Renal pelvis (tissue), 12 donors: ENCODE results near the gene HEPACAM. TPM values are rescaled to one million over a fixed set of nuclear protein-coding genes. Genes with fewer than 3 reads are reported as not detected.
"Not testable (repeated sequence)": the region's sequence is repeated elsewhere in the genome, so short reads cannot be mapped to it uniquely, and the experiment has no call there.

Experiments used
- DNase-seq: peaks from one replicate; pipeline ENCODE4 v3.0.0-alpha.2; 2013
- long read RNA-seq, 16 experiments: transcript quantifications; one replicate each; lab custom pipeline, GENCODE V29; 2026
- polyA plus RNA-seq, 3 donors: library from polyadenylated mRNA; unstranded; fragments of 120-200 nt; gene quantifications; one replicate each; pipeline ENCODE4 v1.2.1, GENCODE V29; 2013; ENCODE audit not compliant: insufficient read length in 3 of 3

Gene HEPACAM, protein sequence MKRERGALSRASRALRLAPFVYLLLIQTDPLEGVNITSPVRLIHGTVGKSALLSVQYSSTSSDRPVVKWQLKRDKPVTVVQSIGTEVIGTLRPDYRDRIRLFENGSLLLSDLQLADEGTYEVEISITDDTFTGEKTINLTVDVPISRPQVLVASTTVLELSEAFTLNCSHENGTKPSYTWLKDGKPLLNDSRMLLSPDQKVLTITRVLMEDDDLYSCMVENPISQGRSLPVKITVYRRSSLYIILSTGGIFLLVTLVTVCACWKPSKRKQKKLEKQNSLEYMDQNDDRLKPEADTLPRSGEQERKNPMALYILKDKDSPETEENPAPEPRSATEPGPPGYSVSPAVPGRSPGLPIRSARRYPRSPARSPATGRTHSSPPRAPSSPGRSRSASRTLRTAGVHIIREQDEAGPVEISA
- 1 to 10 TPM; 2.3 to 3.8 (median 3.4) TPM for polyA plus RNA-seq
- long read RNA-seq, donor 1: 0 reads
- long read RNA-seq, donor 2: 0 reads
- long read RNA-seq, donor 3: 0 reads
- long read RNA-seq, donor 4, partial matches to known transcripts: 0 of 1 reads
- long read RNA-seq, donor 4, other reads (novel, unspliced or antisense): 0 of 1 reads
- long read RNA-seq, donor 5: 0 reads
- long read RNA-seq, donor 6: 0 reads
- long read RNA-seq, donor 7: 0 reads
- long read RNA-seq, donor 8: 0 reads
- long read RNA-seq, donor 9, partial matches to known transcripts: 0 of 1 reads
- long read RNA-seq, donor 9, other reads (novel, unspliced or antisense): 0 of 1 reads
- long read RNA-seq, donor 10, partial matches to known transcripts: 0 of 1 reads
- long read RNA-seq, donor 10, other reads (novel, unspliced or antisense): 0 of 1 reads
- long read RNA-seq, donor 11: 0 reads
- long read RNA-seq, donor 12: 0 reads
- long read RNA-seq, donor 13: 0 reads
- long read RNA-seq, donor 14: 0 reads
- long read RNA-seq, donor 15: 0 reads
- long read RNA-seq, donor 16: 0 reads

GRCh38 chr11:124935548-124936514 is at the start of gene HEPACAM:
Gene HEPACAM (minus strand): TSS chr11:124936047. CDS start chr11:124936006, 41 bp downstream.
- no peak for DNase-seq

DNA sequence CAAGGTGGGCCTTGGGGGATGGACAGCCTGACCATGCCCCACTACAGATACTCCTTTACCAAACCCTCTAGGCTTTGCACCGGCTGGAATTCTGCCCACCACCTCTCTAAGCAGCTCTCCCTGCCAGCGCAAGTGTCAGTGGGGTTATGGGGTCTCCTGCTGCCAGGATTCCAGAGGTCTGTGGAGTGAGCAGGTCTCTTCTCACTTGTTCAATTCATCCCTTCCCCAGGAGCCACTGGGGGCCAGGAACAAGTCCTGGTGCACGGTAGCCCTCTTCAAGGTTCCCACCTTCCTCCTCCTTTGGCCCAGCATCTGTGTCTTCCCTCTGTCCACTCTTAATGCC is 48.6 kb upstream of the HEPACAM start:
- DNase-seq: no peak

DNA sequence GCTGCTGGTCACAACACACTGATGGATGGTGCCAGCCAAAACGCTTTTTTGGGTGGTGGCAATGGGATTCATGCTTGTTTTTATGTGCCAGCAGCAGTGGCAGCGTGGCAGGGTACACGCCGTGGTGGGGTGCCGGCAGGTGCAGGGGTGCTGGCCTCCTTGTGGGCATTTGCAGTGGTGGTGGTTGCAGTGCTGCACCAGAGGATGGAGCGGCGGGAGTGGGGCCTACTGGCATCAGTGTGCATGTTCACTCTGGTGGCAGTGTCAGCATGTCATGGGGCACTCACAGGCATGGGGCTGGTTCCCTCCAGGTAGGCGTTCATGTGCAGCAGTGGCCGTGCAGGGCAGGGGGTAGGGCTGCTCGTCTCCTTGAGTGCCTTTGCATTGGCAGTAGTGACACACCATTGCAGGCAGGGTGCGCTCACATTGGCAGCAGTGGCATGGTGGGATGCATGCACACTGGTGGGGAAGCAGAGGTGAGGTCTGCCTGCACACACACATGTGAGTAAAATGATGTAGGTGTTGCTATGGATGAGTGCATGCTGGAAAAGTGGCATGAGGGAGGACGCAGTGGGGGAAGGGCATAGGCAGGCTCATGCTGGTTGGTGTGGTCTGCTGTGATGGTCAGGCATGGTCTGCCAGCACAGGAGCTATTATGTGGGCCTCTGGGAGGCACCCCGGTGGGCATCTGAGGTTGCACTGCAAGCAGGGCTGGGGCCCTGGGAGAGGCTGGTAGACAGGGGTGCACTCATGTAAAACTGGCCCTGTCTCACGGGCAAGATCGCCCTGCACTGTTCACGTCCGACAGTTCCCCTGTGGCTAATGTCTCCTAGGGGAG is 48.0 kb upstream of the HEPACAM start:
- no peak for DNase-seq

- DNase-seq: no peak
Measured at GRCh38 chr11:124982043-124982442, 46.2 kb upstream of the HEPACAM start.

- DNase-seq: no peak
Measured at GRCh38 chr11:124978316-124978715, 42.5 kb upstream of the HEPACAM start.

GRCh38 chr11:124977006-124977405 is 41.2 kb upstream of the HEPACAM start:
- DNase-seq: no peak

GRCh38 chr11:124976531-124976930 is 40.7 kb upstream of the HEPACAM start:
- DNase-seq: no peak

GRCh38 chr11:124971810-124972209 is 36.0 kb upstream of the HEPACAM start:
- no peak for DNase-seq

GRCh38 chr11:124970925-124971324 is 35.1 kb upstream of the HEPACAM start:
- DNase-seq: no peak

- not testable (repeated sequence) for DNase-seq
Measured at GRCh38 chr11:124968197-124968596, 32.4 kb upstream of the HEPACAM start.

DNA sequence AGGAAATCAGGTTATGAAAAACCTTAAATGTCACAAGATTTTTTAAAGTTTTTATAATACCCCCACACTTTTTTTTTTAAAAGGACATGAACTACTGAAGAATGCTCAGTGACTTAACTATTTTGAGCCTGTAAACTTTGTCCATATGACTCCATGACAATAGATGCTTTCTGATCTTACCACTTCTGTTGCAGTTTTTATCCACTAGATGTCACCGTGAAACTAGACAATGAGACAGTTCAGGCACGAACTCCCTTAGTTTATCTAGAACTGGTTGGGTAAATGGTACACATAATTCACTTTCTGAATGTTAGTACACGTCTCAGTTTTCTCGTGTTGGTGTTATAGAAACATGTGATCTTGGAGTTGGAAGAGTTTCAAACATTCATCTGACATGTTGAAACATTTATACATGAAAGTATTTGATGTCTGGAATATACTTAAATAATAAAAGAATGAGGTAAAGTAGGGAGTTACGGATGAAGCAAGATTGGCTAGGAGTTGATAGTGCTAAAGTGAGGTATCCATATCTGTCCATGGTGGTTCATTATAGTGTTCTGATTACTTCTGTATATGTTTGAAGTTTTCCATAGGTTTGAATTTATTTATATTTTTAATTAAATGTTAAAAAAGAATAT is 26.2 kb upstream of the HEPACAM start:
- peak; percentile 74 for DNase-seq

GRCh38 chr11:124955035-124955434 is 19.2 kb upstream of the HEPACAM start:
- DNase-seq: no peak

DNA sequence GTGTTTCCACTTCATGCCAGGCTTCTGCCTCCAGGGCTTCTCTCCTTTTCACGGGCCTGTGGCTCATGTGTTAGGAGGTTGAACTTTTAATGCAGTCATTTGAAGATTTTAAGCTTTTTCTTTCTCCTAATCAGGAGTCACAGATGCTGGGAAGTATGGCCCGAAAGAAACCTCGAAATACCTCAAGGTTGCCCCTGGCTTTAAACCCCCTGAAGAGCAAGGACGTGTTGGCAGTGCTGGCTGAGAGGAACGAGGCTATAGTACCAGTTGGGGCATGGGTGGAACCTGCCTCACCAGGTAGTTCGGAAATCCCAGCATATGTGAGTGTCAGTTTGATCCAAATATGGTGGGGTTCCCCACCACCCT is 18.7 kb upstream of the HEPACAM start:
- no peak for DNase-seq

DNA sequence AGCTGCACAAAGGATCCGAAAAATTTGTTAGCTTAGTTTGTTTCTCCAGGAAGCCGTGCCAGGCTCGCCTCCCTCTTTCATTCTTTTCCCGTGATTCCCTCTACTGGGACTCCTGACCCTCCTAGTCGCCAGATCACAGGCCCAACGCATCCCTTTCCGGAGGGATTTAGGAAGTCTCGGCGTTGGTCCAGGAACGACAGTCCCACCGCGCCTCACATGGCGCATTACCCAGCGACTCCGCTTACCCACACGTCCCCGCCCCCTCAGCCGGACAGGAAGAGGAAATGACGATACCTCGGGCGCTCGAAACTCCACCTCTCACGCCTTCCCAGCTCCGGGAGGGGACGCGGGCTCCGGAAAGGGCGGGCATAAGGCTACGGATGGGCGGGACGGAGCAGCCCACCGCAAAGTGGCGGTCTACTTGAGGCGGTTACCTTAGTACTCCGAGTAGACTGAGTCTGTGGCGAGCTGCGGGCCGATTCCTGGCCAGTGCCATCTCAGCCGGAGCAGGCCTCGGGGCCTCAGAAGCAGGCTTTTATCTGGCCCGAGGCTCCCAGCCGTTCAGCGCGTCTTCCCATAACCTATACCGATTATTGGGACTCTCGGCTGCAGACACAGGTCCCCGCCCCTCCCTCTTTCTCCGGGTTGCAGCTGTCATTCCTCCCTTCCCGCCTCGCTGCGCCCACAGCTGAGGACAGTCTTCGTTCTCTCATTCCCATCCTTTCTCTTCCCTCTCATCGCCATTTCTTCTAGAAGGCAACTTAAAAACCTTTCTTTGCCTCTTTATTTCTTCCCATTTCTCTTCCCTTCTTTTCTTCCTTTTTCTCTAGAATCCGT is 18.1 kb upstream of the HEPACAM start, which contains the start of gene CCDC15:
TSS of gene CCDC15 (plus strand) at position 450 of the 837 bp plus-strand sequence. CDS start 531 bp downstream, outside the sequence.
- peak; percentile 98 for DNase-seq

- no peak for DNase-seq
Measured at GRCh38 chr11:124951341-124951740, 15.5 kb upstream of the HEPACAM start.

DNA sequence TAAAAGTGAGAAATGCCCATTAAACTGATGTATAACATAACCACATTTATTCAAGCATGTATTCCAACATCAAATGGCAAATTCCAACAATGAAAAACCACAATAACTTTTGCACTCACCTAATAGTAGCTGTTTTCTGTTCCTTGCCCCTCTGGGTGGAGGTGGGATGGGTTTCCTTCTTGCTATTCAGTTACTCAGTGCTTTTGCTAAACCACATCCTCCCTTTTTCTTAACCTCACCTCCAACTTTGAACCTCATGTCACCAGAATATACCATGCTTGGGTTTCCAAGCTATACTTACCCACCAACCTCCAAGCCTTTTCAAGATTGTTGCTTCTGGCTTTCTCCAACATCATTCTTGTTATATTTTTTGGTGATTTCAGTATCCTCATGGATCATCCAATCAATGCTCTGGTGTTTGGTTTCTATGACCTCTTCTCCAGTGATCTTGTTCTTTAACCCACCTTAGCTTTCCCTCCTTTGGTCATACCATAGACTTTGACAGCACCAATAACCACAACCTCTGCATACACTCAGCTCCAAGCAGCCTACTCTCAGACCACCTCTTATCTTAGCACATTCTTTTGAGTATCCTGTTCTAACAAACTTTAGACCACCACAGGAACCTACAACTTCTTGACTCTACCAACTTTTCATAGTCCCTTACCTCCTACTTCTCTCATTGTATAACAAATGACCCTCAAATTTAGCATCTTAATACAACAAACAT is 14.9 kb upstream of the HEPACAM start:
- DNase-seq: no peak

- DNase-seq: no peak
Measured at GRCh38 chr11:124946735-124947141, 10.9 kb upstream of the HEPACAM start.

GRCh38 chr11:124945826-124946225 is 10.0 kb upstream of the HEPACAM start:
- DNase-seq: no peak
